ENCODE data around the gene ZNF428.

DNA sequence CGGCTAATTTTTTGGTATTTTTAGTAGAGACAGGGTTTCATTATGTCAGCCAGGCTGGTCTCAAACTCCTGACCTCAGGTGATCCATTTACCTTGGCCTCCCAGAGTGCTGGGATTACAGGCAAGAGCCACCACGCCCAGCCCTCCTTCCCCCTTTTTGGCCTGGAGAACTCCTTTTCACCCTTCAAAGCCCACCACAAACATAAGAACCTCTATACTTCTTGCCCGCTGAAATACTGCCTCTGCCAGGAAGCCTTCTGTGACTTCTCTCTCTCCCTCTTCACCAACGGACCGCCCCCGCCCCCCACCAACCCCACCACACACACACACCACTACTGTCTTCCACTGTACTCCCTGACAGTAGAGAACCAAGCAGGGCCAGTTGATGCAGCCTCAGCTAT lies 2.5 kb downstream of the ZNF428 start:
- TF ChIP-seq TAF1 (conservative IDR thresholded peaks at IDR 0.05) (no peak), HNF4A (conservative IDR thresholded peaks at IDR 0.05) (no peak), YY1 (IDR thresholded peaks at IDR 0.05) (no peak)
- TF ChIP-seq, protein P1, sequence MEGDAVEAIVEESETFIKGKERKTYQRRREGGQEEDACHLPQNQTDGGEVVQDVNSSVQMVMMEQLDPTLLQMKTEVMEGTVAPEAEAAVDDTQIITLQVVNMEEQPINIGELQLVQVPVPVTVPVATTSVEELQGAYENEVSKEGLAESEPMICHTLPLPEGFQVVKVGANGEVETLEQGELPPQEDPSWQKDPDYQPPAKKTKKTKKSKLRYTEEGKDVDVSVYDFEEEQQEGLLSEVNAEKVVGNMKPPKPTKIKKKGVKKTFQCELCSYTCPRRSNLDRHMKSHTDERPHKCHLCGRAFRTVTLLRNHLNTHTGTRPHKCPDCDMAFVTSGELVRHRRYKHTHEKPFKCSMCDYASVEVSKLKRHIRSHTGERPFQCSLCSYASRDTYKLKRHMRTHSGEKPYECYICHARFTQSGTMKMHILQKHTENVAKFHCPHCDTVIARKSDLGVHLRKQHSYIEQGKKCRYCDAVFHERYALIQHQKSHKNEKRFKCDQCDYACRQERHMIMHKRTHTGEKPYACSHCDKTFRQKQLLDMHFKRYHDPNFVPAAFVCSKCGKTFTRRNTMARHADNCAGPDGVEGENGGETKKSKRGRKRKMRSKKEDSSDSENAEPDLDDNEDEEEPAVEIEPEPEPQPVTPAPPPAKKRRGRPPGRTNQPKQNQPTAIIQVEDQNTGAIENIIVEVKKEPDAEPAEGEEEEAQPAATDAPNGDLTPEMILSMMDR (IDR thresholded peaks at IDR 0.05; ENCODE audit: low read depth, low read length, missing input control): no peak
